ENCODE measurements around the gene ZNF469.

- no peak for TF ChIP-seq EP300 (IDR thresholded peaks at IDR 0.05; ENCODE audit: low read depth)
- TF ChIP-seq POLR2A (IDR thresholded peaks at IDR 0.05): no peak
- TF ChIP-seq, protein P1, sequence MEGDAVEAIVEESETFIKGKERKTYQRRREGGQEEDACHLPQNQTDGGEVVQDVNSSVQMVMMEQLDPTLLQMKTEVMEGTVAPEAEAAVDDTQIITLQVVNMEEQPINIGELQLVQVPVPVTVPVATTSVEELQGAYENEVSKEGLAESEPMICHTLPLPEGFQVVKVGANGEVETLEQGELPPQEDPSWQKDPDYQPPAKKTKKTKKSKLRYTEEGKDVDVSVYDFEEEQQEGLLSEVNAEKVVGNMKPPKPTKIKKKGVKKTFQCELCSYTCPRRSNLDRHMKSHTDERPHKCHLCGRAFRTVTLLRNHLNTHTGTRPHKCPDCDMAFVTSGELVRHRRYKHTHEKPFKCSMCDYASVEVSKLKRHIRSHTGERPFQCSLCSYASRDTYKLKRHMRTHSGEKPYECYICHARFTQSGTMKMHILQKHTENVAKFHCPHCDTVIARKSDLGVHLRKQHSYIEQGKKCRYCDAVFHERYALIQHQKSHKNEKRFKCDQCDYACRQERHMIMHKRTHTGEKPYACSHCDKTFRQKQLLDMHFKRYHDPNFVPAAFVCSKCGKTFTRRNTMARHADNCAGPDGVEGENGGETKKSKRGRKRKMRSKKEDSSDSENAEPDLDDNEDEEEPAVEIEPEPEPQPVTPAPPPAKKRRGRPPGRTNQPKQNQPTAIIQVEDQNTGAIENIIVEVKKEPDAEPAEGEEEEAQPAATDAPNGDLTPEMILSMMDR (IDR thresholded peaks at IDR 0.05): no peak
These were observed 2.4 kb downstream of the ZNF469 start for GRCh38 chr16:88385112-88385594.

Data from transverse colon (tissue), 3 donors.